ENCODE measurements around the gene PXN. TPM values are rescaled to one million over a fixed set of nuclear protein-coding genes. Genes with fewer than 3 reads are reported as not detected.

PXN gene
- 10 to 100 TPM; 71.9 to 79.4 (median 76.3) TPM for polyA plus RNA-seq (ENCODE audit: insufficient read length in 4 of 4)

- peak in 3 of 4 donors; percentile 68 to 73 (median 72) for DNase-seq (ENCODE audit: low read depth in 4 of 4, low spot score in 3 of 4)
Observed at GRCh38 chr12:120265473-120266179, at the start of gene PXN. PXN (minus strand) TSS chr12:120265730; CDS start chr12:120265629, 101 bp downstream.

DNA sequence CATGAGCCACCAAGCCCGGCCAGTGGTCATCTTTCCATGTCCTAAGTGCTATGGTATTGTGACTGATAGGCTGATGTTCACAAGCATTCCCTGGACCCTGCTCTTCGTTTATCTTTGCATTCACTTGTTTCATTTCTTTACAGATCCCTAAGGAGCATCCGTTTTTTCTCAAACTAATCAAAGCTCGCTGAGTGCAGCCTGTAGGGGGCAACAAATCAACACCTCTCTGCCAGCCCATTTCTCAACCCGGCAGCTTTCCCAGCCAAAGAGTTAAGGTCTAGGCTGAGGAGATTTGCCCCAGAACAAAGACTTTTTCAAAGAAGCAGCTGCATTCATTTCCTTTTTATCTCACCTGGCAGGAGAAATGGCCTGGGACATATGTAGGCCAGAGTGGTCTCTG lies 48.7 kb upstream of the PXN start:
- DNase-seq (ENCODE audit: low read depth in 4 of 4, low spot score in 3 of 4), result no peak

- DNase-seq (ENCODE audit: low read depth in 4 of 4, low spot score in 3 of 4), result peak; percentile 90 to 93 (median 92)
Observed at GRCh38 chr12:120301962-120302815, 36.7 kb upstream of the PXN start, which contains the start of gene SIRT4. SIRT4 (plus strand) TSS chr12:120302321; CDS start chr12:120303562, 1,241 bp downstream.

DNA sequence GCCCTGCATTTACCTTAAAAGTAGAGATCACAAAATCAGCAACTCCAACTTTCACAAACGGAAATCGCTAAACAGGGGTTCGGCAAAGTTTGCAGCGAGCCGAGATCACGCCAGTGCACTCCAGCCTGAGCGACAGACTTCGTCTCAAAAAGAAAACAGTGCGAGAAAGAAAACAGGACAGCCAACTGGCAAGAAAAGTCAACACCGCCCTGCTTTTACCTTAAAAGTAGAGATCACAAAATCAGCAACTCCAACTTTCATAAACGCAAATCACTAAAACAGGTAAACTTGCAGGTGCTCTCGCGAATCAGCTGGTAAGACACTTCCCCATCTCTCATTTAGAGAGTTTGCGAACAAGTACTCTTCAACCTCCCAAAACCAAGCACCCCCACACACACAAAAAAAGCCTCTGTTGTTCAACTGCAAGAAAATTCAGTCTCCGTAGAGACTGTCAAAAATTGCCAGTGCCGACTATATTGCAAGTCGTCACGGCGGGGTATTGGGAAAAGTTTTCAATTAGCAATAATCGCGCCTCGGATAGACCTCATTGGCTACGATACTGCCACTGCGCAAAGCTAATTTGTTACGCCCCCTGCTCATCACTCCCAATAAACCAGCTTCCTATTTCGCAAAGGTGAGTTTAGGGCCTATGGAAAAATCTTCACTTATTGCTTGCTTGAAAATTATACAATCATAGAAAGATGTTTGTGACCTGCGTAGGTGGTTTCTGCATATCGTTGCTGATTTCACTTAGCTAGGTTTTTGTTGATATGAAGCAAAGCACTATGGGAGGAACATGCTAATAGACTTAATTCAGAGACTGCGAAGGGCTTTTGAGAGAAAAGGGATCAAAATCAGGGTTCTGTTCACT lies 27.4 kb upstream of the PXN start, which contains the start of gene RNU4-1:
Gene RNU4-1, minus strand, starts transcription at position 577 of the 871 bp plus-strand sequence.
- DNase-seq (ENCODE audit: low read depth in 4 of 4, low spot score in 3 of 4), result peak; percentile 68 to 80 (median 79)

GRCh38 chr12:120292411-120292660 lies 26.8 kb upstream of the PXN start:
- no peak for DNase-seq (ENCODE audit: low read depth in 4 of 4, low spot score in 3 of 4)

DNA sequence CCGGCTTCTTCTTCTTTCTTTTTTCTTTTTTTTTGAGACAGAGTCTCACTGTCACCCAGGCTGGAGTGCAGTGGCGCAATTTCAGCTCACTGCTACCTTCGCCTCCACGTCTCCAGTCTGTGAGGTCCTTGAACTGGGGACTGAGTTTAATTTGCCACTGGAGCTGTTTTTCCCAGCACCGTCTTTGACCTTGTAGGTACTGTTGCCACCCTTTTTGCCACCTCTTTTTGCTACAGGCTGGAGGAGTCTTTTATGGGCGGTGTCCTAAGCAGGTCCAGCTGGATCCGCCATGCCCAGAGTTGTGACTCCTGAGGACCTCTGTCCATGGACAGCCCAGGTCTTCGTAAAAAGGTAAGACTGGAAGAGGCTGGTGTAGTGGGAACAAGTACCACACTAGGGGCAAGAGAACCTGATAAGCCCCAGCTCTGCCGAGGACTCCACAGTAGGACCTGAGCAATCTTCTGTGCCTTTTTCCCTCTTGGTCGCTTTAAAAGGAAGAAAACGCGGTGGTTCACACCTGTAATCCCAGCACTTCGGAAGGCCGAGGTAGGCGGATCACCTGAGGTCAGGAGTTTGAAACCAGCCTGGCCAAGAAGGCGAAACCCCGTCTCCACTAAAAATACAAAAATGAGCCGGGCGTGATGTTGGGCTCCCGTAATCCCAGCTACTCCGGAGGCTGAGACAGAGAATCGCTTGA lies 25.2 kb upstream of the PXN start:
- peak in 1 of 4 donors; percentile 13 for DNase-seq (ENCODE audit: low read depth in 4 of 4, low spot score in 3 of 4)

- no peak for DNase-seq (ENCODE audit: low read depth in 4 of 4, low spot score in 3 of 4)
Observed at GRCh38 chr12:120287491-120287890, 22.0 kb upstream of the PXN start.

- no peak for DNase-seq (ENCODE audit: low read depth in 4 of 4, low spot score in 3 of 4)
Observed at GRCh38 chr12:120286768-120287490, 21.4 kb upstream of the PXN start.

DNA sequence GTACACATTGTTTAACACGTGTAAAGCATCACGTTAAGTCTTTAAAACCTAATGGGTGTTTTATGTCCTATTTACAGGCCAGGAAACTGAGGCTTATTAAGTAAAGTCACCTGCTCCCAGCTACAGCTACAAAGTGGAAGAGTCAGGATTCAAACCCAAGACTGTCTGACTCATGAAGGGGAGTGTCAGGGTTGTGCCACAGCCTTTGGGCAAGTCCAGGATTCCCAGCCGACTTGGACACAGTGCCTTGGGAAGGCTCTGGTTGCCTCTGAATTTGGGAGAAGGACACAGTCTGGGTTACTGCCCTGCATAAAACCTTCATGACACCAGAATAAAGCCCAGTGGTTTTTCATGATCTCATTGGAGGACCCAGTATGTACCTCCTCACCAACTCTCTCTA lies 18.9 kb upstream of the PXN start:
- no peak for DNase-seq (ENCODE audit: low read depth in 4 of 4, low spot score in 3 of 4)

- no peak for DNase-seq (ENCODE audit: low read depth in 4 of 4, low spot score in 3 of 4)
Observed at GRCh38 chr12:120283318-120283717, 17.8 kb upstream of the PXN start.

DNA sequence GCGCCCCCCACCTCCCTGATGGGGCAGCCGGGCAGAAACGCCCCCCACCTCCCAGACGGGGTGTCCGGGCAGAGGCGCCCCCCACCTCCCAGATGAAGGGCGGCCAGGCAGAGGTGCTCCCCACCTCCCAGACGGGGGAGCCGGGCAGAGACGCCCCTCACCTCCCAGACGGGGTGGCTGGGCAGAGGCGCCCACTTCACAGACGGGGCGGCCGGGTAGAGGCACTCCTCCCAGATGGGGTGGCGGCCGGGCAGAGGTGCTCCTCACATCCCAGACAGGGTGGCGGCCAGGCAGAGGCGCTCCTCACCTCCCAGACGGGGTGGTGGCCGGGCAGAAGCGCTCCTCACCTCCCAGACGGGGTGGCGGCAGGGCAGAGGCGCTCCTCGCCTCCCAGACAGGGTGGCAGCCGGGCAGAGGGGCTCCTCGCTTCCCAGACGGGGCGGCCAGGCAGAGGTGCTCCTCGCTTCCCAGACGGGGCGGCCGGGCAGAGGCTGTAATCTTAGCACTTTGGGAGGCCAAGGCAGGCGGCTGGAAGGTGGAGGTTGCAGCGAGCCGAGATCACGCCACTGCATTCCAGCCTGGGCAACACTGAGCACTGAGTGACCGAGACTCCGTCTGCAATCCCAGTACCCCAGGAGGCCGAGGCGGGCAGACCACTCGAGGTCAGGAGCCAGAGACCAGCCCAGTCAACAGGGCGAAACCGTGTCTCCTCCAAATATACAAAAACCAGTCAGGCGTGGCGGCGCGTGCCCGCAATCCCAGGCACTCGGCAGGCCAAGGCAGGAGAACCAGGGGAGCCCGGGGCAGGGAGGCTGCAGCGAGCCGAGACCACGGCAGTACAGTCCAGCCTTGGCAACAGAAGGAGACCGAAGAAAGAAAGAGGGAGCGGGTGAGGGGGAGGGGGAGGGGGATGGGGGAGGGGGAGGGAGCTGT lies 12.9 kb upstream of the PXN start:
- no peak for DNase-seq (ENCODE audit: low read depth in 4 of 4, low spot score in 3 of 4)

GRCh38 chr12:120276734-120277133 lies 11.2 kb upstream of the PXN start:
- no peak for DNase-seq (ENCODE audit: low read depth in 4 of 4, low spot score in 3 of 4)

- DNase-seq (ENCODE audit: low read depth in 4 of 4, low spot score in 3 of 4), result no peak
Observed at GRCh38 chr12:120267736-120268135, 2.2 kb upstream of the PXN start.

- no peak for DNase-seq (ENCODE audit: low read depth in 4 of 4, low spot score in 3 of 4)
Observed at GRCh38 chr12:120266180-120266870, 795 bp upstream of the PXN start.

- no peak for DNase-seq (ENCODE audit: low read depth in 4 of 4, low spot score in 3 of 4)
Observed at GRCh38 chr12:120264904-120265472, 542 bp downstream of the PXN start.

- DNase-seq (ENCODE audit: low read depth in 4 of 4, low spot score in 3 of 4), result no peak
Observed at GRCh38 chr12:120264086-120264903, 1.2 kb downstream of the PXN start.

DNA sequence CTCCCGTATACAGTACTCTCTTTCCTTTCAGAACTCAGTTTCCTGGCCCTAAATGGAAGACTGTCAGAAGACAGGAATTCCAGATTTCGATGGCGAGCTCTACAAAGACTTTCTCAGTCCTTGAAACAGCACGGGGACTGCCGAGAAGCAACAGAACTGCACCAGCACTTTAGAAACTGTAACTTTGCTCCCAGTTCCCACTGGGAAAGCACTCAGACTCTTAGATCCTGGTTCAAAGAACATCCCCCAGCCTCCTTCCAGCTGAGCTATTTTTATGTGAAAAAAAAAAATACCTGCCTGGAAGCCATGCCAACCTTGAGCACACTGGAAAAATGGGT lies 1.8 kb downstream of the PXN start:
- no peak for DNase-seq (ENCODE audit: low read depth in 4 of 4, low spot score in 3 of 4)

All from right renal pelvis (tissue), 4 donors.